ENCODE measurements around the gene FOXJ1.

DNA sequence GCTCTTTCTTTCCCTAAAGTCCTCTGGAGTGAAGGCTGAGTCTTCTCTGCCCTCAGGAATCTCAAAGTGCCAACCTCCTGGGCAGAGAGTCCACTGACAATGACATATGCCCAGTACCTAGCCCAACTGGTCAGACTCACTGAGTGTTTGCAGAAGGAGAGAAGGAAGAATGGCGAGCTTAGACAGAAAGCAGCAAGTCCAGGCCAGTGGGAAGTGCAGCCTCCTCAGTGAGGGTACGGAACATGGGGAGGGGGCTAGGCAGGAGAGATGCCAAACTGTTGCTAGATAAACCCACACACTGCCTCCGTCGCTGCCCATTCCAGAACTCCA, 38.1 kb downstream of the FOXJ1 start:
- TF ChIP-seq POLR2A (IDR thresholded peaks at IDR 0.05; ENCODE audit: low read depth, low read length) (no peak), CTCF (conservative IDR thresholded peaks at IDR 0.05; ENCODE audit: low read depth, low read length) (no peak), RFX5 (IDR thresholded peaks at IDR 0.05; ENCODE audit: low read depth, low read length) (no peak), ELK1 (IDR thresholded peaks at IDR 0.05; ENCODE audit: borderline replicate concordance, low read depth, low read length) (no peak), USF2 (IDR thresholded peaks at IDR 0.05; ENCODE audit: low read depth, low read length) (no peak), SMC3 (IDR thresholded peaks at IDR 0.05; ENCODE audit: low read depth, low read length) (no peak), FOS (IDR thresholded peaks at IDR 0.05; ENCODE audit: low read depth, low read length) (no peak), CEBPB (IDR thresholded peaks at IDR 0.05; ENCODE audit: low read depth, low read length) (no peak), MAZ (IDR thresholded peaks at IDR 0.05; ENCODE audit: borderline replicate concordance, low read depth, low read length) (no peak), RAD21 (IDR thresholded peaks at IDR 0.05; ENCODE audit: low read length) (no peak), CHD1 (IDR thresholded peaks at IDR 0.05; ENCODE audit: low read depth, low read length) (no peak), BHLHE40 (IDR thresholded peaks at IDR 0.05; ENCODE audit: low read depth, low read length) (no peak)

Measured in IMR-90 (cell line).